ENCODE data around the gene LRRC3C.

- TF ChIP-seq POLR2AphosphoS5 (IDR thresholded peaks at IDR 0.05; ENCODE audit: borderline replicate concordance, low read depth, low read length), result no peak
- TF ChIP-seq EZH2 (IDR thresholded peaks at IDR 0.05), result no peak
- no peak for TF ChIP-seq FOXP2 (optimal IDR thresholded peaks at IDR 0.05; ENCODE audit: control extremely low read depth, extremely low read length, insufficient read depth)
These were observed 5.5 kb upstream of the LRRC3C start for GRCh38 chr17:39922006-39922405.

Data from SK-N-MC (cell line).